Measurements from ENCODE around the gene YAE1.

- TF ChIP-seq SMC3 (IDR thresholded peaks at IDR 0.05; ENCODE audit: low read depth, low read length) (no peak), CTCF (IDR thresholded peaks at IDR 0.05) (no peak), ZBTB33 (IDR thresholded peaks at IDR 0.05; ENCODE audit: borderline replicate concordance, low read depth) (no peak), FOXM1 (IDR thresholded peaks at IDR 0.05; ENCODE audit: low read depth) (no peak), RAD21 (IDR thresholded peaks at IDR 0.05; ENCODE audit: low read length) (no peak), CHD2 (IDR thresholded peaks at IDR 0.05; ENCODE audit: low read length, partially characterized antibody) (no peak), TCF12 (IDR thresholded peaks at IDR 0.05) (no peak), EP300 (IDR thresholded peaks at IDR 0.05; ENCODE audit: borderline replicate concordance in 1 of 2, low read depth in 1 of 2, low read length in 1 of 2) (no peak), TEAD4 (IDR thresholded peaks at IDR 0.05; ENCODE audit: borderline replicate concordance, insufficient read depth) (no peak)
Measured at GRCh38 chr7:39557222-39557621, 9.0 kb upstream of the YAE1 start.

Measured in SK-N-SH (cell line).